Kidney epithelial cell (primary cell): ENCODE measurements around the gene CCDC85C. TPM values are rescaled to one million over a fixed set of nuclear protein-coding genes. Genes with fewer than 3 reads are reported as not detected.

Source experiments
- DNase-seq: peaks from one replicate; pipeline ENCODE4 v3.0.0-alpha.2; 2010; ENCODE audit warnings: low read depth
- H3K27me3 ChIP-seq: 2 replicates; pipeline ENCODE4 v1.6.0; 2011; ENCODE audit warnings: low read length; ENCODE audit not compliant: control insufficient read depth, insufficient read depth
- H3K36me3 ChIP-seq: 2 replicates; pipeline ENCODE4 v1.5.1; 2011; ENCODE audit warnings: low read length; ENCODE audit not compliant: control insufficient read depth, insufficient read depth
- H3K4me3 ChIP-seq: 2 replicates; pipeline ENCODE4 v1.5.1; 2011; ENCODE audit warnings: low read depth, mild to moderate bottlenecking, control low read depth, low read length
- CTCF ChIP-seq: IDR thresholded peaks from 2 replicates; pipeline ENCODE4 v1.5.1; 2011; ENCODE audit warnings: mild to moderate bottlenecking, moderate library complexity, low read length, control low read depth, inconsistent platforms; ENCODE audit not compliant: insufficient read depth, poor library complexity, severe bottlenecking
- total RNA-seq: library from RNA; depleted of rRNA; stranded (reverse); fragments of >200 nt; gene quantifications from 2 replicates; pipeline ENCODE4 v1.2.3, GENCODE V29; 2015

The CCDC85C gene
- total RNA-seq, 1 donor from 2014 or later: 32.4 TPM

GRCh38 chr14:99564256-99564925, 39.6 kb downstream of the CCDC85C start:
- H3K4me3 ChIP-seq: no peak overlapping the region
- H3K27me3 ChIP-seq: no peaks in the 10 kb centered on the region
- TF ChIP-seq CTCF: no peak
- DNase-seq: no peak
- H3K36me3 ChIP-seq: no peaks in the 10 kb centered on the region

- no peak for TF ChIP-seq CTCF
- Histone ChIP-seq H3K27me3 (no peaks in the 10 kb centered on the region), H3K36me3 (no peaks in the 10 kb centered on the region), H3K4me3 (no peak overlapping the region)
- DNase-seq: no peak
These were observed 40.3 kb downstream of the CCDC85C start for GRCh38 chr14:99563749-99564129.

- peak; percentile 63 for DNase-seq
- H3K4me3 ChIP-seq: no peak overlapping the region
- peak; percentile 76 for TF ChIP-seq CTCF
- H3K36me3 ChIP-seq: no peaks in the 10 kb centered on the region
- no peaks in the 10 kb centered on the region for H3K27me3 ChIP-seq
These were observed 40.9 kb downstream of the CCDC85C start for GRCh38 chr14:99562856-99563748.

GRCh38 chr14:99561864-99562263, 42.1 kb downstream of the CCDC85C start:
- H3K36me3 ChIP-seq: no peaks in the 10 kb centered on the region
- no peak for DNase-seq
- TF ChIP-seq CTCF: no peak
- H3K27me3 ChIP-seq: no peaks in the 10 kb centered on the region
- no peak overlapping the region for H3K4me3 ChIP-seq

- DNase-seq: no peak
- no peak for TF ChIP-seq CTCF
- H3K4me3 ChIP-seq: no peak overlapping the region
- no peaks in the 10 kb centered on the region for H3K36me3 ChIP-seq
- H3K27me3 ChIP-seq: no peaks in the 10 kb centered on the region
These were observed 42.9 kb downstream of the CCDC85C start for GRCh38 chr14:99560922-99561683.
